Mesendoderm (in vitro differentiated cells): ENCODE results near the gene MTCL3.

Experiments used
- DNase-seq: peaks from one replicate; pipeline ENCODE4 v3.0.0; 2013
- H2AK5ac ChIP-seq: 2 replicates; pipeline ENCODE4 v1.6.1; 2013; ENCODE audit warnings: low read length, inconsistent platforms
- H2BK120ac ChIP-seq: 2 replicates; pipeline ENCODE4 v1.6.1; 2013; ENCODE audit warnings: low read depth, mild to moderate bottlenecking, low read length, moderate library complexity, mixed read lengths
- H2BK15ac ChIP-seq: replicated peaks from 2 replicates; pipeline ENCODE4 v1.6.1; 2013; ENCODE audit warnings: low read depth, mild to moderate bottlenecking, moderate library complexity
- H2BK5ac ChIP-seq: 2 replicates; pipeline ENCODE4 v1.6.1; 2013; ENCODE audit warnings: low read length, inconsistent platforms
- H3K18ac ChIP-seq: 2 replicates; pipeline ENCODE4 v1.6.1; 2013; ENCODE audit warnings: mild to moderate bottlenecking, low read length, mixed read lengths
- H3K23ac ChIP-seq: one replicate; pipeline ENCODE4 v1.6.1; 2013; ENCODE audit warnings: low read length
- H3K27ac ChIP-seq: 2 replicates; pipeline ENCODE4 v1.5.1; 2013; ENCODE audit warnings: low read depth, mild to moderate bottlenecking, inconsistent platforms, low read length, moderate library complexity
- H3K27me3 ChIP-seq: 2 replicates; pipeline ENCODE4 v1.6.1; 2013; ENCODE audit warnings: low read length, control low read depth, mild to moderate bottlenecking, inconsistent platforms; ENCODE audit not compliant: insufficient read depth, poor library complexity
- H3K36me3 ChIP-seq: 2 replicates; pipeline ENCODE4 v1.6.1; 2013; ENCODE audit warnings: low read length, inconsistent platforms; ENCODE audit not compliant: control insufficient read depth, insufficient read depth
- H3K4ac ChIP-seq: one replicate; pipeline ENCODE4 v1.6.1; 2013; ENCODE audit warnings: low read depth, mild to moderate bottlenecking, low read length, moderate library complexity
- H3K4me1 ChIP-seq: 2 replicates; pipeline ENCODE4 v1.6.1; 2013; ENCODE audit warnings: low read depth, low read length, inconsistent platforms; ENCODE audit not compliant: control insufficient read depth
- H3K4me2 ChIP-seq: 2 replicates; pipeline ENCODE4 v1.6.1; 2013; ENCODE audit warnings: low read length
- H3K4me3 ChIP-seq: 2 replicates; pipeline ENCODE4 v1.5.1; 2013; ENCODE audit warnings: mild to moderate bottlenecking, low read length
- H3K56ac ChIP-seq: one replicate; pipeline ENCODE4 v1.6.1; 2013; ENCODE audit warnings: low read length
- H3K79me1 ChIP-seq: 2 replicates; pipeline ENCODE4 v1.6.1; 2013; ENCODE audit warnings: low read length, inconsistent platforms
- H3K79me2 ChIP-seq: 2 replicates; pipeline ENCODE4 v1.6.1; 2013; ENCODE audit warnings: mild to moderate bottlenecking, low read length; ENCODE audit not compliant: control insufficient read depth, insufficient read depth
- H3K9ac ChIP-seq: 2 replicates; pipeline ENCODE4 v1.6.1; 2013; ENCODE audit warnings: low read length, inconsistent platforms
- H4K5ac ChIP-seq: one replicate; pipeline ENCODE4 v1.6.1; 2013; ENCODE audit warnings: low read length
- H4K8ac ChIP-seq: one replicate; pipeline ENCODE4 v1.6.1; 2013; ENCODE audit warnings: low read depth, mild to moderate bottlenecking, control low read depth, low read length, moderate library complexity
- WGBS: extraction: QIAGEN DNeasy Blood & Tissue Kit; methylation state at CpG from one replicate; pipeline ENCODE4 v1.1.7; 2013; ENCODE audit warnings: low lambda C conversion rate, missing lambda C conversion rate; ENCODE audit not compliant: insufficient coverage; ENCODE audit errors: extremely low coverage; 5-methylcytosine and 5-hydroxymethylcytosine counted together

Gene MTCL3

GRCh38 chr6:127475135-127475822, 43.9 kb downstream of the MTCL3 start:
- no peaks in the 10 kb centered on the region for H3K27me3 ChIP-seq
- no peak overlapping the region for H3K4me2 ChIP-seq
- no peak overlapping the region for H2AK5ac ChIP-seq
- no peak overlapping the region for H3K9ac ChIP-seq
- no peak overlapping the region for H3K18ac ChIP-seq
- no peak overlapping the region for H3K56ac ChIP-seq
- H3K4me3 ChIP-seq, result no peak overlapping the region
- no CpG with 5 or more reads among the region's 87 CpGs for WGBS
- no peaks in the 10 kb centered on the region for H3K79me2 ChIP-seq
- no peak overlapping the region for H2BK5ac ChIP-seq
- H2BK15ac ChIP-seq, result no peak overlapping the region
- no peak overlapping the region for H4K5ac ChIP-seq
- H3K79me1 ChIP-seq, result no peaks in the 10 kb centered on the region
- DNase-seq, result no peak
- H3K23ac ChIP-seq, result no peak overlapping the region
- H3K36me3 ChIP-seq, result no peaks in the 10 kb centered on the region
- H2BK120ac ChIP-seq, result no peak overlapping the region
- no peak overlapping the region for H4K8ac ChIP-seq
- no peaks in the 10 kb centered on the region for H3K4me1 ChIP-seq
- H3K27ac ChIP-seq, result no peak overlapping the region
- H3K4ac ChIP-seq, result no peak overlapping the region

- no peak overlapping the region for H2BK15ac ChIP-seq
- H3K4ac ChIP-seq, result no peak overlapping the region
- no peak overlapping the region for H3K9ac ChIP-seq
- H3K79me2 ChIP-seq, result no peaks in the 10 kb centered on the region
- H4K5ac ChIP-seq, result no peak overlapping the region
- no peak overlapping the region for H3K23ac ChIP-seq
- H3K56ac ChIP-seq, result no peak overlapping the region
- no peaks in the 10 kb centered on the region for H3K79me1 ChIP-seq
- no peak for DNase-seq
- H4K8ac ChIP-seq, result no peak overlapping the region
- H3K18ac ChIP-seq, result no peak overlapping the region
- no peak overlapping the region for H3K4me3 ChIP-seq
- WGBS, result no CpG with 5 or more reads among the region's 5 CpGs
- no peaks in the 10 kb centered on the region for H3K36me3 ChIP-seq
- H3K27me3 ChIP-seq, result no peaks in the 10 kb centered on the region
- no peak overlapping the region for H3K4me2 ChIP-seq
- H3K4me1 ChIP-seq, result no peaks in the 10 kb centered on the region
- no peak overlapping the region for H2BK120ac ChIP-seq
- H3K27ac ChIP-seq, result no peak overlapping the region
- no peak overlapping the region for H2BK5ac ChIP-seq
- no peak overlapping the region for H2AK5ac ChIP-seq
Observed at GRCh38 chr6:127471379-127472255, 47.5 kb downstream of the MTCL3 start.

GRCh38 chr6:127468936-127469335, 50.2 kb downstream of the MTCL3 start:
- Histone ChIP-seq H2BK15ac (no peak overlapping the region), H3K9ac (no peak overlapping the region), H3K36me3 (no peaks in the 10 kb centered on the region), H4K8ac (no peak overlapping the region), H3K79me2 (no peaks in the 10 kb centered on the region), H2BK5ac (no peak overlapping the region), H4K5ac (no peak overlapping the region), H3K4me2 (no peak overlapping the region), H3K27ac (no peak overlapping the region), H3K56ac (no peak overlapping the region), H2AK5ac (no peak overlapping the region), H2BK120ac (no peak overlapping the region), H3K18ac (no peak overlapping the region), H3K4ac (no peak overlapping the region), H3K27me3 (no peaks in the 10 kb centered on the region), H3K79me1 (no peaks in the 10 kb centered on the region), H3K4me1 (no peaks in the 10 kb centered on the region), H3K23ac (no peak overlapping the region), H3K4me3 (no peak overlapping the region)
- no CpG with 5 or more reads among the region's 2 CpGs for WGBS
- no peak for DNase-seq

GRCh38 chr6:127466416-127466815, 52.7 kb downstream of the MTCL3 start:
- H3K23ac ChIP-seq, result no peak overlapping the region
- H3K27me3 ChIP-seq, result no peaks in the 10 kb centered on the region
- WGBS, result no CpG with 5 or more reads among the region's 5 CpGs

GRCh38 chr6:127464881-127465459, 54.2 kb downstream of the MTCL3 start:
- H3K4me3 ChIP-seq, result no peak overlapping the region
- no peak overlapping the region for H2BK120ac ChIP-seq
- H2BK5ac ChIP-seq, result no peak overlapping the region
- H3K36me3 ChIP-seq, result no peaks in the 10 kb centered on the region
- no peak overlapping the region for H3K4ac ChIP-seq
- H3K56ac ChIP-seq, result no peak overlapping the region
- DNase-seq, result peak; percentile 78
- no peak overlapping the region for H2AK5ac ChIP-seq
- no peak overlapping the region for H3K23ac ChIP-seq
- no CpG with 5 or more reads among the region's 3 CpGs for WGBS
- no peak overlapping the region for H4K5ac ChIP-seq
- H4K8ac ChIP-seq, result no peak overlapping the region
- no peaks in the 10 kb centered on the region for H3K79me1 ChIP-seq
- no peak overlapping the region for H3K9ac ChIP-seq
- H3K4me2 ChIP-seq, result no peak overlapping the region
- H3K27me3 ChIP-seq, result no peaks in the 10 kb centered on the region
- H2BK15ac ChIP-seq, result no peak overlapping the region
- H3K18ac ChIP-seq, result no peak overlapping the region
- no peaks in the 10 kb centered on the region for H3K79me2 ChIP-seq
- no peaks in the 10 kb centered on the region for H3K4me1 ChIP-seq
- no peak overlapping the region for H3K27ac ChIP-seq

More at GRCh38 chr6:127466416-127466815, 52.7 kb downstream of the MTCL3 start:
- Histone ChIP-seq H3K79me2 (no peaks in the 10 kb centered on the region), H3K56ac (no peak overlapping the region), H2BK15ac (no peak overlapping the region), H3K36me3 (no peaks in the 10 kb centered on the region), H3K18ac (no peak overlapping the region), H3K79me1 (no peaks in the 10 kb centered on the region), H3K9ac (no peak overlapping the region), H3K4me3 (no peak overlapping the region), H3K4me1 (no peaks in the 10 kb centered on the region), H4K5ac (no peak overlapping the region), H3K4me2 (no peak overlapping the region), H2BK120ac (no peak overlapping the region), H2BK5ac (no peak overlapping the region), H2AK5ac (no peak overlapping the region), H4K8ac (no peak overlapping the region), H3K4ac (no peak overlapping the region), H3K27ac (no peak overlapping the region)
- DNase-seq, result no peak
